Fibroblast of upper back skin (primary cell): ENCODE measurements around the gene SLC47A2.
A peak's percentile ranks its signal among the peaks of the same experiment; 100 is the strongest.

ENCODE experiments used
- DNase-seq: peaks from one replicate; pipeline ENCODE4 v3.0.0-alpha.2; 2013

SLC47A2 gene

GRCh38 chr17:19664136-19664820 is 52.1 kb downstream of the SLC47A2 start:
- DNase-seq, result no peak

DNA sequence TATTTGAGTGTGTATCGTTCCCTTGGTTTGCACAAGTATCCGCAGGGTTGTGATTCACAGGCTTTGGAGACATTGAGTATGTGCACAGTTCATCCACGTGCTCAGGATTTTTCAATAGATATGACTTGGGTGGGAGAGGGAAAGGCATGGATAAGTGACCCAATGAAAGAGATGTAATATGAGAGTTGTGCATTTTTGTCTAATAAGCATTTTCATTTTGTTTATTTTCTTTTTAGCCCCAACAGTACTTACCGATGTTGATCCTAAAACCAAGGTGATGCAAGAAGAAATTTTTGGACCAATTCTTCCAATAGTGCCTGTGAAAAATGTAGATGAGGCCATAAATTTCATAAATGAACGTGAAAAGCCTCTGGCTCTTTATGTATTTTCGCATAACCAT is 53.3 kb downstream of the SLC47A2 start:
- no peak for DNase-seq

- no peak for DNase-seq
Measured at GRCh38 chr17:19661121-19661520, 55.3 kb downstream of the SLC47A2 start.

DNA sequence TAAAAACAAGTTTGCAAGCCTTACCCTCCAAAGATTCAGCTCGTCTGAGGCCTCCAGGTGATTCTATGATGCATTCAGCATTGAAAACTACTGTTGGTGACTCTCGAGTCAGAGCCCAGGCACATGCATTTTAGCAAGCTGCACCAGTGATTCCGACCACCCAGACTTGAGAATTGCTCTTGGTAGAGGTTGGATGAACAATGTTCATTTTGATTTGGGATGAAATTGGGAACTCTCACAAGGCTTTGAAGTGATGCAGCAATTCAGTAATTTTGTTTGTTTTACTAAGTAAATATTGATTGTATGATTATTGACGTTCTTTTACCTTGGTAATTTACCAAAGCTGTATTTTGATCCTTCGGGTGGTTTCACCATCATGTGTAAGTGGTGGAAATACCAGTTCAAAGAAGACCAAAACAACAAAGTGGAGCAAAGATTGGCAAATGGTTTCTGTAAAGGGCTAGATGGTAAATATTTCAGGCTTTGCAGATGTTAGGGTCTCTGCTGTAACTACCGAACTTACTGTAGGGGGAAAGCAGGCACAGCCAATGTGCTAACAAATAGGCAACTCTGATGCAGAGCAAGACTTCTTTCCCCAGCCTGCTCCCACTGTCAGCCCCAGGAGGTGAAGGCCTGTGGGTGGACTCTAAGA is 56.0 kb downstream of the SLC47A2 start:
- no peak for DNase-seq

GRCh38 chr17:19659366-19660177 is 56.8 kb downstream of the SLC47A2 start:
- DNase-seq, result no peak

- DNase-seq, result no peak
Measured at GRCh38 chr17:19656851-19657581, 59.4 kb downstream of the SLC47A2 start.

- DNase-seq, result no peak
Measured at GRCh38 chr17:19656336-19656735, 60.0 kb downstream of the SLC47A2 start.

GRCh38 chr17:19654896-19655295 is 61.5 kb downstream of the SLC47A2 start:
- DNase-seq, result no peak

DNA sequence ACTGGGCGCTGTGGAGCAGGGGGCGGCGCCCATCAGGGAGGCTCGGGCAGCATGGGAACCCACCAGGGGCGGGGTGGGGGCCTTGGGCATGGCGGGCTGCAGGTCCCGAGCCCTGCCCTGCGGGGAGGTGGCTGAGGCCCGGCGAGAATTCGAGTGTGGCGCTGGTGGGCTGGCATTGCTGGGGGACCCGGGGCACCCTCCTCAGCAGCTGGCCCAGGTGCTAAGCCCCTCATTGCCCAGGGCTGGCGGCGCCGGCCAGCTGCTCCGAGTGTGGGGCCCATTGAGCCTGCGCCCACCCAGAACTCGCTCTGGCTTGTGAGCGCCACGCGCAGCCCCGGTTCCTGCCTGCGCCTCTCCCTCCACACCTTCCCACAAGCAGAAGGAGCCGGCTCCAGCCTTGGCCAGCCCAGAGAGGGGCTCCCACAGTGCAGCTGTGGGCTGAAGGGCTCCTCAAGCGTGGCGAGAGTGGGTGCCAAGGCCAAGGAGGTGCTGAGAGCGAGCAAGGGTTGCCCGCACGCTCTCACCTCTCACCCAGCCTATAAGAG is 62.0 kb downstream of the SLC47A2 start:
- no peak for DNase-seq

DNA sequence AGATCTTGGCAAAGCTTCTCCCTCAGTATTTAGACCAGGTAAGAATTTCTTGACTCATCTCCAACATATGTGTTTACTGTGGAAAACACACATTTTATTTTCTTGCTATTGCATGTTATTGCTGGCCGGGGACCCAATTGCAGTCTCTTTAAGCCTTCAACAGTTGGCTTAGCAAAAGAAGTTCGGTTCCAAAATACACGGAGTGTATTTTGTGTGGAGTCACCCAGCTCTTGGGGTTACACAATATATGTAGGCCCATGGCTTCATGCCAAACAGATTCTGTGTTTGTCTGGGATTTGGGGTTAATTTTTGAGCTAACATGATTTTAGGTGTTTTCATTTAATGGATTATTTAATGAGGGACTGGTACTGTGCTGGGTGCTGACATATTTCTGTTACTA is 63.8 kb downstream of the SLC47A2 start:
- DNase-seq, result no peak

- no peak for DNase-seq
Measured at GRCh38 chr17:19651451-19652238, 64.7 kb downstream of the SLC47A2 start.

DNA sequence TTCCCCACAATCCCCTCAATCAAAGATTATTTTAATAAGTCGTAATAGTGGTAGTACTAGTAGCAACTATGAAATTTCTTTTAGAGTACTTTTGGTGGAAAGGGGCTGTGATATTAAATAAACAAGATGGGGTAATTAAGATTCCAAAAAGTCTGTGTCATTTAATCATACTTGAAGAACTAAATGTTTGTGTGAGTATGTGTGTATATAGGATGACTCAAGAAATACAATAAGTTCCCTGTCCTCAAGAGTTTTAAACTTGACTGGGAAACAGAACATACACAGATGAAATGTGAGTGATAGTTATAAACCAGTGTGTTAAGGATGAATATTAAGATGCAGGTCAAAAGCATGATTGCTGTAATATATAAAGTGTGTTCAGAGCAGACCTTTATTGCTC is 65.6 kb downstream of the SLC47A2 start:
- DNase-seq, result peak; percentile 10

- DNase-seq, result no peak
Measured at GRCh38 chr17:19649274-19649541, 67.2 kb downstream of the SLC47A2 start.

- DNase-seq, result peak; percentile 92
Measured at GRCh38 chr17:19648475-19649273, 67.7 kb downstream of the SLC47A2 start, which contains the start of gene ALDH3A2. Gene ALDH3A2, plus strand, starts transcription at chr17:19648751. Its CDS starts 221 bp downstream, at chr17:19648972.

DNA sequence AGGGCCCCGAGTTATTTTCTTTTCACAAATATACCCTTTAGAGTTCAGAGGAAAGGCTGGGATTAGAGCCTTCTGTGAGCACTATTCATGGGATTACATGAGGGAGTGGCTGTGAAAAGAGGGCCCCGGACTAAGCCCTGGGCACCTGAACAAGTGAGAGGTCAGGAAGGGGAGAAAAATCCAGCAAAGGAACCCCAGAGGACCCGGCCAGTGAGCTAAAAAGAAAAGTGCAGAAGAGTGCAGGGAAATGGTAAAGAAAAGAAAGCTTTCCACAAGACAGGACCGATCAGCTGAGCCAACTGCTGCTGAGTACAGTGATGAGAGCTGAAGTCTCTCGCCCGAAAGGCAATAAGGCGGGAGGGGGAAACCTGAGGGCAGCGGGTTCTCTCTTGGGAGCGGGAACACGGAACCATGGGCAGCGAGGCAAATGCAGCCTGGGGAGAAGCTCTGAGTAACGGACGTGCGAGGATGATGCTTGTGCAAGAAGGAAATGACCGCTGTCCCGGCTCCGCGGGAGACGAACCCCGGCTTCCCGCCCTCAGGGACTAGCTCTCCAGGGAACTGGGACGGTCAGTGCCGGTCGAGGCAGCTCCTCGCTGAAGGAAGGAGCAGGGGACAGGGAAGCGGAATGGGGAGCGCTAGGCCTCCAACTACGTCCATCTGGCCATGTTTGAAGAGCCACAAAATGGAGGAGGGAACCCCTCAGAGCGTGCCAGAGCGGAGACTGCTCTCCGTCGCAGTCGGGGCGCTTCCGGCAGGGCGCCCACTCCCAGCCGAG is 68.5 kb downstream of the SLC47A2 start:
- peak; percentile 61 for DNase-seq

- no peak for DNase-seq
Measured at GRCh38 chr17:19646788-19647696, 69.3 kb downstream of the SLC47A2 start.

GRCh38 chr17:19645734-19646201 is 70.6 kb downstream of the SLC47A2 start:
- DNase-seq, result no peak

GRCh38 chr17:19644493-19645210 is 71.7 kb downstream of the SLC47A2 start:
- no peak for DNase-seq
